T-helper 2 cell (primary cell): Measurements from ENCODE around the gene CHI3L1.

Source experiments
- DNase-seq, 5 experiments: peaks; one replicate each; pipeline versions ENCODE4 v3.0.0 to v3.0.0-alpha.2; 2012 to 2022

The CHI3L1 gene

DNA sequence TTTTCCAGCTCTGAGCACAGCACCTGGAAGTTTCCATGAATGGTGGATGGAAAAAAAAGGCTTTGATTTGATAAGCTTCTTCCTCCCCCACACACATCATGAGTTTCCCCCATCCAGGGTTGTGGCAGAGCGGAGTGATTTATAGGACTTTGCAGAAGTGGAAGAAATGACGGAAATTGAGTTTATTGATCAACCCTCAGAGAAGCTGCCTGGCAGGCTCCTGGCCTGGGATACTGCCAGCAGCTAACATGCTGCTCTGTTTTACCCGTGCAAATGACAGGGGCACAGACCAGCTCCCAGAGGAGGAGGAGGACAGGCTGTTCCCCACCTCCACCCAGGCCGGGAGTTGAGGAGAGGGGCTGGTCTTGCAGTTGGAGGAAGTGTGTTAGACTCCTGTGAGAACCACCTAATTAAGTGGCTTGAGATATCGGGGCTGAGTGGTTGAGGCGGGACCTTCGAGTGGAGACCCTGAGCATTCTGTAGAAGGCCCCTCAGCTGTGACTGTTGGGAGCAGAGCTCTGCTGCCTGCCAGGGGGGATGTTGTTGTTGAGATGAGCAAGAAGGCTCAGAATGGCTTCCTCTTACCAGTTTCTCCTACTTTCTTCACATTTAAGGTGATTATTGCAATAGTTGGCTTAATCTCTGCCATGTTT, 37.2 kb downstream of the CHI3L1 start:
- no peak for DNase-seq

DNA sequence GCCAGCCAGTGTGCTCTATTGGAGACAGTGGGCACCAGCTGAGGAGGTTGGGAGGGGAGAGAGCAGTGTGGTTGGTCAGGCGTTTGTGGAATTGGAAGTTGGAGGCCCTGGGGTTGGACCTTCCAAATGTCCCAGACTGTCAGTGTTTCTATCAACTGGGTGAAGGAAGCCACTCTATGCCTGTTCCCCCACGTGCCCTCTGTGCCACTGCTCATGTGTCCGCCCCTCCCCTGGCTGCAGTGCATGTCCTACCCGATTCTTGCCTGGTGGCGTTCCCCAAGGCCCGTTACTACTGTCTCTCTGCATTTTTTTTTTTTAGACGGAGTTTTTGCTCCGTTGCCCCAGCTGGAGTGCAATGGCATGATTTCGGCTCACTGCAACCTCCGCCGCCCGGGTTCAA, 37.9 kb downstream of the CHI3L1 start:
- DNase-seq: no peak

DNA sequence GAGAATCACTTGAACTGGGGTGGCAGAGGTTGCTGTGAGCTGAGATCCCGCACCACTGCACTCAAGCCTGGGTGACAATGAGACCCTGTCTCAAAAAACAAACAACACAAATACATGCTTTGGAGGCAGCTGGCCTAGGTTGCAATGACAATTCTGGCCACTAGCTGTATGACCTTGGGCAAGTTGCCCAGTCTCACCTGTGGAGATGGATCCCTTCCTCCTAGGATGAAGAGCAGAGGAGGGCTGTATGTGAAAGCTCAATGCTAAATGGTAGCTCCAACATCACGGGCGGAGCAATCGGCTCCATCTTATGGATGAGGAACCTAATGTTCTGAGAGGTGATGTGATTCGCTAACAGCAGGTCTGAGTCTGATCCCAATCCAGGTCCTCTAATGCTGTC, 38.4 kb downstream of the CHI3L1 start:
- DNase-seq: no peak

DNA sequence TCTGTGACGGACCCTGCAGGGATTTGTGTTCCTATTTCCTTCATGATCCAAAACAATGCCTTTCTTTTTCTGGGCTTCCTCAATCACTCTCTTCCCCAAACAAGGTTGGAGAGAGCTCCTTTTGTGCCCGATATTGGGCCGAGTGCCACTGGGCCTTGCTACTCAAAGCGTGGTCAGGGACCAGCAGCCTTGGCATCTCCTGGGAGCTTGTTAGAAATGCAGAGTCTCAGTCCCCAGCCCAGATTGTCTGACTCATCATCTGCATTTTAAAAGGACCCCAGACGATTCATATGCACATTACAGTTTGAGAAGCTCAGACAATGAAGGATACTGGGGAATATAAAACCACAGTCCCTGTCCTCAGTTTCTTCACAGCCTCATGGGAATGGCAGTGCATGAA, 39.1 kb downstream of the CHI3L1 start:
- DNase-seq: no peak

DNA sequence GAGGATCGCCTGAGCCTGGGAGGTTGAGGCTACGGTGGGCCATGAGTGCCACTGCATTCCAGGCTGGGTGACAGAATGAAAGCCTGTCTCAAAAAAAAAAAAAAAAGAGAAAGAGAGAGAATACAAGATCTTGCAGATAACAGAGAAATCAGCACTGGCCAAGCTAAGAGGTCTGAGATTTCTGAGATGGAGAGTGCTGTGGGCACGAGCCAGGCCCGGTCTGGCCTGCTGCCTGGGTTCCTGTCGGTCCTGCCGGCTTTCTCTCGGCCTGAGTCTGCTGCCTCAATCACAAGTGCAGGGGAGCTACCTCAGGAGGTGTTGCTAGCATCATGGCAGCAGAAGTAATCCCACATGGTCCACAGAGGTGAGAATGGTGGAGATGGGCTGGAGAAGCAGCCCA, 40.0 kb downstream of the CHI3L1 start:
- no peak for DNase-seq

DNA sequence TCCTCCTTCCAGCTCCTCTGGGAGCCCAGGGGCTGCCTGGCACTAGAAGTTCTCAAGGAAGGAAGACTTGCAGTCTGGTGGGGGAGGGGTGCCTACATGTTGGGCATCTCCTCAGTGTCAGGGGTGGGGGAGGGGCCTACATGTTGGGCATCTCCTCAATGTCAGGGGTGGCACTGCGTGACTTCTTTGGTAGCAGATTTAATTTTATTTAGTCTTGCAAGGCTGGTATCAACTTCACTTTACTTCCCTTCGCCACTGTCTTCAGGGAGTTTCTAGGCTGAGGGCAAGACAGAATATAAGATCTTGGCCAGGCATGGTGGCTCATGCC, 40.5 kb downstream of the CHI3L1 start:
- no peak for DNase-seq

DNA sequence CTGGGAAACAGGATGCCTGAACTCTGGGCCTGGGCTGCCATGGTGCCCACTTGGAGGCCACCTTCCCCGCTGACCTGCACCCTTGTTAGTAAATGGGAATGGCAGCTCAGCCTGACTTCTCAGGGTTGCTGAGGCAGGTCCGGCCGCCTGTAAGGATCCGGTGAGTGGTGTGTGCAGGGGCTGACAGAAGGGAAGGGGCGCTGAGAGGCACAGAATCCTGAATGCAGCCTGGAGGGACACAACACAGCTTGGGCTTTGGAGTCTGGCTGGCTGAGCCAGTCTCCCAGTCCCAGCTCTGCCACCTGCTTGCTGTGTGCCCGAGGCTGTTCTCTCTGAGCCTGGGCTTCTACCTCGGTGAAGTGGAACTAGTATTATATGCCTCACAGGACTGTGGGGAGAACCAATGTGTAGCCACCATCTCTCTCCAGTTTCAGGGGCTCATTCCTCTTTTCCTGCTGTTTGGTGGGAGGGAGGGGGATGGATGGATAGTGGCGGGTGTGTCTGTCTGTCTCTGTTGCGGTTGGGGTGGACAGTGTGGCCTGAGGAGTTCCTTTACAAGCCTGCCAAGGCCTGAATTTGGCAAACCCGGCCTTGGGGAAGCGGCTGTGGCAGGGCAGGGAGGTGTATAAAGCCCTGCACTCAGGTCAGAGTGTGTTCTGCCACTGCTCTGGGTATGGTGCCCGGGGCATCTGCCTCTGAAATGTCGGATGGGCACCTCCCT, 41.0 kb downstream of the CHI3L1 start:
- DNase-seq: no peak

DNA sequence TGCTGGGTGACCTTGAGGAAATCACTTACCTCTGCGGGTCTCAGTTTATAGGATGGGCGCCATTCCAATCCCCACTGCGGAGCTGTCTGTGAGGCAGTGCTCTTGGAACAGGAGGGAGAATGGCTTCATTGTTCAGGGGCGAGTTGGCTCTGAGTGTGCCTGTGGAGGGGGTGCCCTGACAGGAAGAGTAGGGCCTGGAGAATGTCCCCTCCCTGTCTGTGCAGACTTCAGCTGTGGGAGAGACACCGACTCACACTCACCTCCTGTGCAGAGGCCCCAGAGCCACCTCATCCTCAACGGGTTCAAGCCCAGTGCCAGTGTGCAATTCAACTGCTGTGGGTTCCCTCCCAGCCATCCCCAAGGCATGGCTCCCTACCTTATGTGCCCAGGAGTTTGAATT, 41.8 kb downstream of the CHI3L1 start:
- DNase-seq: no peak

DNA sequence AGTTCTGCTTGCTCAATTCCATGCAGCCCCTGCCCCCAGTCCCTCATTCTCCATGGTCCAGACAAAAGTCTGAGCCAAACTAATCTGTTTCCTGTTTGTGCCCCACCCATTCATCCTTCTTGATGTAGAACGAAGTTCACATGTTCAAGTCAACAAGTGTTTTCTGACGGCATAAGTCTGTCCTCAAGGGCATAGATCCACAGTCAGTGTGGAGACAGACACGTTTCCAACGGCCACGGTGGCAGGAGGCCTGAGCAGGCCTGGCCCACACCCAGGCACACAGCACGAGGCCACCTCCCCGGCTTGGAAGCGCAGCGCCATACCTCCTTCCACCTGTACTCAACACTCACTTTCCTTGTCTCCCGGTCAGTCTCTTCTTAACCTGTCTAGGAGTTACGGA, 42.9 kb downstream of the CHI3L1 start:
- DNase-seq: no peak

DNA sequence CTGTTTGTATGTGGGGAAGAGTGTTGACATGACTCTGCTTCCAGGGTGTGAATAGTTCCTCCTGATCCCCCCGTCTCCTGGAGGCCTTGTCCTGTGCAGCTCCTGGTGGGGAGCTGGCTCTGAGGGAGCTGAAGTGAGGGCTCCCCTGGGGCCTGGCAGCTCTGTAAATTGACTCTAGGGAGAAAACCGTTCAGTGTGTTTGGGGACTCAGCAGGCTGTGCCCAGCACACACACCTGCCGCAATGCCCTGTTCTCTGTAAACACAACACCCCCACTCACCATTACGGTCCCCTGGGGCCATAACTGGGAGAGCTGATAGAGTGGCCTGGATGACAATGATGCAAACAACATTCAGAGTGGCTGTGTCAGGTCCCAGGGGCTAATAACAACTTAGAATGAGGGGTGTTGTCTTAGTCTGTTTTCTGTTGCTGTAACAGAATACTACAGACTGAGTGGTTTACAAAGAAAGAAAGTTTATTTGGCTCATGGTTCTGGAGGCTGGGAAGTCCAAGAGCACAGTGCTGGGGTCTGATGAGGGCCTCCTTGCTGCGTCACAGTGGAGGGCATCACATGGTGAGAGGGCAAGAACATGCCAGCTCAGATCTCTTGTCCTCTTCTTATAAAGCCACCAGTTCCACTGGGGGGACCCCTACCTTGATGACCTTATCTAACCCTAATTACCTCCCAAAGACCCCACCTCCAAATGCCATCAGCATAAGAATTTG, 43.7 kb downstream of the CHI3L1 start:
- DNase-seq: no peak

DNA sequence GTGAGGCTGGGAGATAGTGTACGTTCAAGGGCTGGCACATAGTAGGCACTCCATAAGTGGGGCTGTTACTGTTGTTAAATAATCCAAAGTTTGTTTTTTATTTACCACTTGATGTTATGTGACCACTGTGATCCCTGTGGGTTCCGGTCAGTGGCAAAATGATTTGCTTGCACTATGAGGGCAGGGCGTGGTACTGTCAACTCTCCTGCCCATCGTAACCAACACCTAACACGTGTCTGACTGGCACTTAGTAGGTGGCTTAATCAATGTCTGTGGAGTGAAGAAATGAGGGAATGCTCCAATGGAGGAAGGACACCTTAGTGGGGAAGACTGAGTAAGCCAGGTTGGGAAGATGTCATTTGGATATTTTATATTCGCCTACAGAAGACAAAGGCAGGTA, 44.4 kb downstream of the CHI3L1 start:
- no peak for DNase-seq

DNA sequence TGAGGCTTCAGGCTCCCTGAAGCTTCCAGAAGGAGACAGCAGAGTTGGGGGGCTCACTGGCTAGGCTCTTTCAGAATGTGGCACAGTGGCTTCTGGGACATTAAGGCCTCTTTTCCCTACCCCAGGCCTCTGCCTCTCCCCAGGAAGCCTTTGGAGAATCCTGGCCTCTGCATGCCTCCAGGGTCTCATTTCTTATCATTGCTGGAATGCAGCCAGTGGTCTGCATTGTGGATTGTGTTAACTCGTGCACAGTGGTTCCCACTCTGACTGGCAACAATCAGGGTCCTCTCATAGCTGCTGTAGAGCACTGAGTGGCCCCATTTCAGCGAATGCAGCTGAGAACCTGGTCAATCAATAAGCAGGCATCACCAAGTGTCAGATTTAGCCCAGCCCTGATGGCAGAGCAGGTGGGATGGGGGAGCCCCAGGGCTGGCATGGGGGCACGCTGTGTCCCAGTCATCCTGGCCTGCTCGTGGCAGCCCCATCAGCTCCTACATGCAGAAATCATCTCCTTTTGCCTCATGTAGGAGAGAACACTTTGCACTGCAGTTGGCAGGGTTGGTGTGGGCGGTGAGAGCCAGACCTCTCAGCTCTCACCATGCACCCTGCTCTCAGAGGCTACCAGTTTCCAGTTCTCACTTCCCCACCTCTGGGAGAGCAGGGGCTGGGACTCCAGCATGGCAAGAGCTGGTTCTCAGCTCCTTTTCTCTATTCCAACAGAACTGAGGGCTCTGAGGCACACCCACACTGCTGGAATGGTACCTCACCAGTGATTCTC, 45.6 kb downstream of the CHI3L1 start:
- no peak for DNase-seq

DNA sequence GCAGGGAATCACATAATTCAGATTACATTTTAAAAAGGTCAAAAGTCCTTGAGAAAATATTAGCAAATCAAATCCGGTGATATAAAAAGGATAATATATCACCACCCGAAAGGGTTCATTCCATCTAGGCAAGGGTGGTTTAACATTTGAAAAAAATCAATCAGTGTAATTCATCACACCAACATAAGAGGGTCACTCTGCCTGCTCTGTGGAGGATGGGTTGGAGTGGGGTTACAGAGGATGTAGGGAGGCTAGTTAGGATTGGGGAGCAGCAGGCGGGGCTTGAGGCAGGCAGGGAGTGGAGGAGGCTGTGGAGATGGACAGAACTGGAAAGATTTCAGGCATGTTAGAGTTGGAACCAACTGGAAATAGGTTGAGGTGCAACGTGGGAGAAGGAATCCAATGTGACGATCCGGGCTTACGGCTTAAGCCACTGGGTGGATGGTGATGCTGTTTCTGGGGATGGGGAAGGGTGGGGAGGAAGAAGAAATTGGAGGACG, 46.5 kb downstream of the CHI3L1 start:
- DNase-seq: no peak

DNA sequence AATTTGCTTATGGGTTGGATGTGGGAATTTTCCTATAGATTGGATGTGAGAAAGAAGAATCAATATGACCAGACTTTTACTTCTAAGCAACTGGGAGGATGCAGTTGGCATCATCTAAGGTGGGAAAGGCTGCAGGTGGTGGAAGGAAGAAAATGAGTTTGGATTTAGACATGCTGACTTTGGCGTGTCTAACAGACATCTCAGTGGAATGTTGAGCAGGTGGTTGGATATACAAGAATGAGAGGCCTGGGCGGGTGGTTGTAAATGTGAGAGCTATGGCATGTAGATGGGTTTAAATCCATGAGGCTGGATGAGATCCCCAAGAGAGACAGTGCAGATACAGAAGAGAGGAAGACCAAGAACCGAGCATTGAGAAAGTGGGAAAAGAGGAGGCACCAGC, 48.4 kb downstream of the CHI3L1 start:
- no peak for DNase-seq

DNA sequence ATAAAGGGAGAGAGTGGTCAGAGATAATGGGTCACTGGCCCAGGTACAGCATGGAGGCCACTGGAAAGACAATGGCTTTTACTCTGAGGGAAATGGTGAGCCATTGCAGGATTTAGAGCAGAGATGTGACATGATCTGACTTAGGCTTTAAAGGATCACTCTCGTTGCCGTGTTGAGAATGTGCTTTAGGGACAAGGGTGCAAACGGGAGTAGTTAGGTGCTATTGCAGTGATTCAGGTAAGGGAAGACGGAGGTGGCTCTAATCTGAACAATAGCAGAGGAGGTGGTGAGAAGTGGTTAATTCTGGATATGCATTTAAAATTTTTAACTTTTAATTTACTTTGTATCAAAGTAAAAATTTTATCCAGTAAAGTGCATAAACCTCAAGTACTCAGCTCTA, 49.2 kb downstream of the CHI3L1 start:
- DNase-seq: no peak

DNA sequence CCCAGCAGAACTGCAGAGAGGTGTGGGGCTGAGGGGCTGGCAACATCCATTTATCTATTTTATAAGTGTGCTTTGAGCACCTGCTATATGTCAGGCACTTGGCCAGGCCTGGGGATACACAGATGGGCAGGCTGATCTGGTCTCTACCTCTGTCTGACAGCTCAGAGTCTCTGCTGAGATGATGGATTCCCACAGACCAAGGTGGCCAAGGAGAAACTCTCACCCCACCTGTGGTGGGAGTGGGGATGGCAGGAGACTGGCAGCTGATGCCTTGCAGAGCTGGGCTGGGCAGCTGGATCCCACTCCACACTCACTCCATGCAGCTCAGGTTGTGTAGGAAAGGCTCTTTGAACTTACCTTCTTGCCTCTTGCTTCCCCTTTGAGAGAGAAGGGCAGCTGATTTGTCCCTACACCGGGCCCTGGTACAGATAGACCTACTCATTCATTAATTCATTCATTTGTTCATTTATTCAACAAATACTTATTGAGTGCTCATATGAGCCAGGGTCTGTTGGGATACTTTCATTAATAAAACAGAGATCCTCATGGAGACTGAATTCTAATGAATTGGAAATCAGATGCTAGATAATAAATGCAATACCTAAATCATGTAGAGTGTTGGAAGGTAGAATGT, 50.0 kb downstream of the CHI3L1 start:
- DNase-seq: no peak

DNA sequence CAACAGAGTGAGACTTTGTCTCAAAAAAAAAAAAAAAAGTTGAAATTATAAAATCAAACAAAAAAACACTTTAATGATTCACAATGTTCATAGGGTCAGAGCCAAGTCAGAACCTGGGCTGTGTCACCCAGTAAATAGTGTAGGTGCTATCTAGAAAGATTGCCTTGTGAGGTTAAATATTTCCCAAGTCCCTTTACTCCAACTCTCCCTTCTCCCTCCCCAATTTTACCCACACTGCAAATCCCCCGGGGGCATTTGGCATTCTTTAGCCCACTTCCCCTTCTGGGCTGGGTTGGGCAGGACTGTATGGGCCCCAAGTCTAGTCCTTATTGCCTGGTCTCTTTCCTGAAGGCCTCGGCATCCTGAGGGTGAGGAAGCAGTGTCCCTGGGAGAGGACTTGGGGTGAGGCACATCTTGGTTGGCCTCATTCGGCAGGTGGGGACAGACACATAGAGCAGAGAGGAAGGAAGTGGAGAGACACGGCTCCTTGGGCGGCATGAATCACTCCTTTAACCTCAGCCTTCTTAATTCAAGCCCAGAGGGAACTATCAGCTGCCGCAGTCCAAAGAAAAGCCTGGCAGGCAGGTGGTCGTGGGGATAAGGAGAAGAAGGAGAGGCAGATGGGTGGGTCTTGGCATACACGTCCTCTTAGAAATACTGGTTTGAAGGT, 50.7 kb downstream of the CHI3L1 start:
- DNase-seq: no peak

DNA sequence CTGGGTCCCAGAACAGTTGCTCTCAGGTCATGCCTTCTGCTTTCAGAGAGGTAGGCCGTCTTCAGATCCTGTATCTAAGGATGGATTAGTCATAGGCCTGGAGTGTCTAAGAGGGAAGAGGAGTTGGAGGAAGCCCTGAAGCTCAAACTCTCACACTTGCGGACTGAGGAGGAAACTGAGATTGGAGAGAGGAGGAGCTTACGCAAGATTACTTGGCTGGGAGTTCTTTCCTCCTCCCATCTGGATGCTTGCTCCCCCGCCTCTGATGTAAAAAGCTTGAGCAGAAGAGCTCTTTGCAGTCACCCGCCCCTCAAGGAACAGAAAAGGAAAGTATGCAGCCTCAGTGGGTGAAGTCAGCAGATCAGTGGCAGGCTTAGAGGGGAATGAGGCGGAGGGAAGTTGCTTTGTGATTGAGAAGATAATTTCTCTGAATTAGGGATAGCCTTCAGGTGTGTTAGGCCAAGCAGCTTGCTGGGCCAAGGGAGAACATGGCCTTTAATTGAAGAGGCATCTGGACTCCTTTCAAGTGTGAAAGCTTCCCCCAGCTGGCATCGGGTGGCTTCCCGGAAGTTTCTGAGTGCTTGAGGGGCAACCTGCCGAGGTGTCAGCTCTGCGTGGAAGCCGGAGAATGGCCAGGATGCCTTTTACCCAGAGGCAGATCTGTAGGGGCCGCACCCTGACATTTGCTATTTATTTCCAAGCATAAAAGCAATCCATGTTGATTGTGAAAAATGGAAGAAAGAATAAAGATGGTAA, 52.4 kb downstream of the CHI3L1 start:
- DNase-seq: no peak

DNA sequence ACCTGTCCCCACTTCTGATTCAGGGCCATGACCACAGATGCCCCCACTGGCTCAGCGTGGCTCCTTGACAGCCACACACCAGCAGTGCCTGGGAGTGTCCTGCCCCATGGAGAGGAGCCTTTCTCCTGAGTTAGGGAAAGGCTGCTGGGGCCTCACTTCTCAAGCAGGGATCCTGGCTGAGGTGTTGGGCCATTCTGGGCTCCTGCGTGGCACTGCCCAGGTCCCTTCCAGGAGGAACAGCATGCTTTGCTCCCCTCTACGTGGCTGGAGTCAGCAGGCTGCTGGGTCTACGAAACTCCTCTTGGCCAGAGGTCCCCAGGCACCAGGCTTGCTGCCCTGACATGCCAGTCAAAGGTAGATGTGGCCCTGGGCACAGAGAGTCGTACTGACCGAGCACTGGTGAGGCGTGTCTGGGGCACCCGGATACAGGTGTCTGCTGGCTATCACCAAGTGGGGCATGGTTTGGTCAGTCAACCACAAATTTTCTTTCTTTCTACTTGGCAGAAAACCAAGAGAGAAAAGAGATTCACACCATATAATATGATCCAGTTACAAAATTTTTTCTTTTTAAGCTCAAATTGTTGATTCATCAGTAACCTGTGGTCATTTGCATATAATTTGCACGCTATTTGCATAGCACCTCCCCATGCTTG, 54.8 kb downstream of the CHI3L1 start:
- DNase-seq: no peak

DNA sequence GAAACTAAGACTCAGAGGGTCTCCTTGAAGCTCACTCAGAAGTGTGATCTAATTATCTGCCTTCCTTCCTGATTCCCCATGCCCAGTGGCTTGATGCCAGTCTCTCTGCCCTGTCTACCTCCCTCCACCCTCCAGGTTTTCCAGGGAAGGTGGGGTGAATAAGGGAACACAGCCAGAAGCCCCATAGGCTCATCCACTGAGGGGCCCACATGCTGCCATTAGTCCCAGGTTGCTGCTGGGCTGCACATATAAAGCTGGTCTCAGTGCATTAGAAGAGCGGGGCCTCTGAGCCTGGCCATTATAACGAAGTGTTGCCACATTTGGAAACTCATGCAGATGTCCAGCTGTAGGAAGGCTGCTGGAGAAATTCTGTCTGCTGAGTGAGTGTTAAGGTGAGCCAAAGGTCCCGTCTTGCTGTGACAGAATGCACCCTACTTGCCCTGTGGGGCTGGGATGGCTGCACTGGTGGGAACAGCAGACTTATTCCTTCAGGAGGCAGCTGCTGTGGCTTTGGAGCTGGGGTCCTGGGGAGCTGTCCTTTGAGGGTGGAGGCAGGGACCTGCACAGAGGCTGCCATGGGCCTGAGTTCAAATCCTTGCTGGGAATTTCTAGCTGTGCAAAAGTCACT, 56.0 kb downstream of the CHI3L1 start:
- no peak for DNase-seq
